GM23338 (cell line): ENCODE measurements around the gene AGPAT3. TPM values are rescaled to one million over a fixed set of nuclear protein-coding genes. Genes with fewer than 3 reads are reported as not detected.

Experiments
- ATAC-seq: fragments of 200-7000 bp; cut with Tn5 transposase; 3 replicates; pipeline ENCODE4 v1.9.1; 2020
- DNase-seq: peaks from one replicate; pipeline ENCODE4 v3.0.0-alpha.2; 2015; ENCODE audit warnings: low spot score
- H2AFZ ChIP-seq: fragments of 200-600 bp; sonication (generic); 2 replicates; pipeline ENCODE4 v1.8.0; 2016; ENCODE audit warnings: antibody characterized with exemption, mild to moderate bottlenecking, moderate library complexity
- H3F3A ChIP-seq: fragments of 200-600 bp; sonication (generic); replicated peaks from 2 replicates; pipeline ENCODE4 v1.8.0; 2017; ENCODE audit warnings: antibody characterized with exemption, mixed run types, low read depth
- H3K27ac ChIP-seq: fragments of 200-600 bp; sonication (generic); 2 replicates; pipeline ENCODE4 v1.6.1; 2016; ENCODE audit warnings: low read depth
- H3K27me3 ChIP-seq: fragments of 200-600 bp; sonication (generic); 2 replicates; pipeline ENCODE4 v1.8.0; 2016; ENCODE audit warnings: mild to moderate bottlenecking, mixed run types, moderate library complexity; ENCODE audit not compliant: insufficient read depth
- H3K36me3 ChIP-seq: fragments of 200-600 bp; sonication (generic); 2 replicates; pipeline ENCODE4 v1.8.0; 2016; ENCODE audit warnings: mild to moderate bottlenecking; ENCODE audit not compliant: insufficient read depth
- H3K4me1 ChIP-seq: fragments of 200-600 bp; sonication (generic); 2 replicates; pipeline ENCODE4 v1.8.0; 2016; ENCODE audit warnings: mild to moderate bottlenecking, moderate library complexity; ENCODE audit not compliant: insufficient read depth
- H3K4me2 ChIP-seq: fragments of 200-600 bp; sonication (generic); 2 replicates; pipeline ENCODE4 v1.7.1; 2017; ENCODE audit warnings: mixed run types
- H3K4me3 ChIP-seq: fragments of 200-600 bp; sonication (generic); 2 replicates; pipeline ENCODE4 v1.6.1; 2016; ENCODE audit warnings: mixed run types
- H3K79me2 ChIP-seq: fragments of 200-600 bp; sonication (generic); replicated peaks from 2 replicates; pipeline ENCODE4 v1.8.0; 2017; ENCODE audit warnings: mild to moderate bottlenecking; ENCODE audit not compliant: insufficient read depth
- H3K9me2 ChIP-seq: fragments of 200-600 bp; sonication (generic); 2 replicates; pipeline ENCODE4 v1.8.0; 2017; ENCODE audit not compliant: insufficient read depth
- H4K20me1 ChIP-seq: fragments of 200-600 bp; sonication (generic); replicated peaks from 2 replicates; pipeline ENCODE4 v1.8.0; 2017; ENCODE audit warnings: mild to moderate bottlenecking; ENCODE audit not compliant: insufficient read depth
- H3K27ac Mint-ChIP-seq: 2 replicates; pipeline ENCODE4 v1.8.0; 2020; ENCODE audit warnings: inconsistent platforms, mild to moderate bottlenecking, moderate library complexity, mixed read lengths
- H3K27me3 Mint-ChIP-seq: 3 replicates; pipeline ENCODE4 v1.8.0; 2022; ENCODE audit warnings: low read depth, mild to moderate bottlenecking, moderate library complexity, mixed read lengths, inconsistent platforms; ENCODE audit not compliant: insufficient read depth, poor library complexity
- H3K36me3 Mint-ChIP-seq: 3 replicates; pipeline ENCODE4 v1.8.0; 2021; ENCODE audit warnings: low read depth, mild to moderate bottlenecking, inconsistent platforms, moderate library complexity, mixed read lengths
- H3K4me1 Mint-ChIP-seq: 3 replicates; pipeline ENCODE4 v1.8.0; 2020; ENCODE audit warnings: mild to moderate bottlenecking, inconsistent platforms, mixed read lengths
- H3K4me3 Mint-ChIP-seq: 3 replicates; pipeline ENCODE4 v1.8.0; 2021; ENCODE audit warnings: moderate library complexity, mild to moderate bottlenecking, inconsistent platforms, mixed read lengths
- H3K9me3 Mint-ChIP-seq: 3 replicates; pipeline ENCODE4 v1.8.0; 2020; ENCODE audit warnings: moderate library complexity, mild to moderate bottlenecking, inconsistent platforms, mixed read lengths
- CREB1 ChIP-seq: fragments of 250-450 bp; sonication (Bioruptor Pico); IDR thresholded peaks from 2 replicates; pipeline ENCODE4 v1.5.0; 2020; ENCODE audit warnings: low read depth, mild to moderate bottlenecking, moderate library complexity
- EZH2 ChIP-seq: fragments of 200-600 bp; sonication (generic); IDR thresholded peaks from one replicate; pipeline ENCODE4 v1.8.0; 2017; ENCODE audit warnings: antibody characterized with exemption, mild to moderate bottlenecking, low read depth; ENCODE audit not compliant: unreplicated experiment
- EZH2phosphoT487 ChIP-seq: fragments of 200-600 bp; sonication (generic); IDR thresholded peaks from one replicate; pipeline ENCODE4 v1.8.1; 2018; ENCODE audit warnings: antibody characterized with exemption; ENCODE audit not compliant: unreplicated experiment
- JUNB ChIP-seq: IDR thresholded peaks from one replicate; pipeline ENCODE4 v1.6.1; 2016; ENCODE audit warnings: antibody characterized with exemption; ENCODE audit not compliant: unreplicated experiment
- NANOG ChIP-seq: IDR thresholded peaks from 2 replicates; pipeline ENCODE4 v1.6.1; 2016; ENCODE audit warnings: antibody characterized with exemption, borderline replicate concordance
- POLR2AphosphoS5 ChIP-seq: IDR thresholded peaks from 2 replicates; pipeline ENCODE4 v1.6.1; 2016; ENCODE audit warnings: antibody characterized with exemption, low read depth
- STAT1 ChIP-seq: IDR thresholded peaks from one replicate; pipeline ENCODE4 v1.6.1; 2016; ENCODE audit warnings: antibody characterized with exemption; ENCODE audit not compliant: unreplicated experiment
- ZNF114 ChIP-seq: fragments of 250-450 bp; sonication (Bioruptor Pico); IDR thresholded peaks from 2 replicates; pipeline ENCODE4 v1.5.0; 2020; ENCODE audit warnings: mild to moderate bottlenecking, moderate library complexity
- ZNF331 ChIP-seq: fragments of 250-450 bp; sonication (Bioruptor Pico); IDR thresholded peaks from 2 replicates; pipeline ENCODE4 v1.5.0; 2020; ENCODE audit warnings: low read depth, mild to moderate bottlenecking, moderate library complexity
- polyA plus RNA-seq: library from polyadenylated mRNA; unstranded; fragments of >200 nt; fragmentation: Nextera tagmentation; extraction: Ambion mirVana; gene quantifications from 2 replicates; pipeline ENCODE4 v1.2.1, GENCODE V29; 2016
- total RNA-seq: library from RNA; depleted of rRNA; stranded (reverse); fragments of >200 nt; shearing (Covaris generic); gene quantifications from 2 replicates; pipeline ENCODE4 v1.2.3, GENCODE V29; 2014
- TF ChIP-seq, protein P1 (sequence below): fragments of 250-450 bp; sonication (Bioruptor Pico); IDR thresholded peaks from 2 replicates; pipeline ENCODE4 v1.5.0; 2020; ENCODE audit warnings: mild to moderate bottlenecking, moderate library complexity
- TF ChIP-seq, protein P2 (sequence below): IDR thresholded peaks from one replicate; pipeline ENCODE4 v1.6.1; 2018; ENCODE audit warnings: antibody characterized with exemption; ENCODE audit not compliant: unreplicated experiment
- TF ChIP-seq, protein P3 (sequence below): IDR thresholded peaks from 2 replicates; pipeline ENCODE4 v1.6.1; 2016; ENCODE audit warnings: antibody characterized with exemption
- TF ChIP-seq, protein P4 (sequence below), 2 experiments: fragments of 200-600 bp in 1 of 2; sonication (generic) in 1 of 2; conservative IDR thresholded peaks; 2 replicates each; pipeline versions ENCODE4 v1.5.1 to v1.6.1; 2016 to 2017; ENCODE audit warnings: antibody characterized with exemption in 2 of 2, low read depth in 2 of 2, mild to moderate bottlenecking in 2 of 2, moderate library complexity in 1 of 2

The AGPAT3 gene
- total and polyA plus RNA-seq, 2 experiments from 2014 or later, result 2.1 to 6.1 TPM

DNA sequence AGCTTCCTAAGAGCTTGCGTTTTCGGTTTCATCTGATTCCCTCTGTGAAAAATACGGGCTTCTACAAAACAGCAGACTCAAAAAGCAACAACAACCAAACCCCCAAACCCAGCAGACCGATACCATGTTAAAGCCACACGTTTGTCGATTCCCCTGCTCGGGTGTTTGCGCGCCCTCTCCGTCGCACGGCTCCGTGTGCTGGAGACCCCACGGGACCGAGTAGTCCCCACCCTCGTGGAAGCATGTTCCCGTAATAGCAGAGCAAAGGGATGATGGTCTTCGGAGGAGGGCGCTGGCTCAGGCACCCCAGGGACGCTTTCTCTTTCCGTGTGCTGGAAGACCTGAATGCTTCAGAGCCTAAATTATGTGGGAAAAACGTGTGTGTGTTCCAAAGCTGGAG lies 42.7 kb downstream of the AGPAT3 start:
- H2AFZ ChIP-seq, result no peak overlapping the region
- H4K20me1 ChIP-seq, result no peaks in the 10 kb centered on the region
- Mint-ChIP-seq H3K36me3 (no peaks in the 10 kb centered on the region), H3K27ac (no peak overlapping the region), H3K27me3 (peaks cover 5% of the 10 kb centered on the region), H3K4me3 (no peak overlapping the region), H3K9me3 (no peaks in the 10 kb centered on the region), H3K4me1 (no peaks in the 10 kb centered on the region; the same call in 1 of the 3 replicates)
- H3K36me3 ChIP-seq, result no peaks in the 10 kb centered on the region
- H3K4me2 ChIP-seq, result no peak overlapping the region
- no peak for TF ChIP-seq NANOG
- TF ChIP-seq, protein P1, sequence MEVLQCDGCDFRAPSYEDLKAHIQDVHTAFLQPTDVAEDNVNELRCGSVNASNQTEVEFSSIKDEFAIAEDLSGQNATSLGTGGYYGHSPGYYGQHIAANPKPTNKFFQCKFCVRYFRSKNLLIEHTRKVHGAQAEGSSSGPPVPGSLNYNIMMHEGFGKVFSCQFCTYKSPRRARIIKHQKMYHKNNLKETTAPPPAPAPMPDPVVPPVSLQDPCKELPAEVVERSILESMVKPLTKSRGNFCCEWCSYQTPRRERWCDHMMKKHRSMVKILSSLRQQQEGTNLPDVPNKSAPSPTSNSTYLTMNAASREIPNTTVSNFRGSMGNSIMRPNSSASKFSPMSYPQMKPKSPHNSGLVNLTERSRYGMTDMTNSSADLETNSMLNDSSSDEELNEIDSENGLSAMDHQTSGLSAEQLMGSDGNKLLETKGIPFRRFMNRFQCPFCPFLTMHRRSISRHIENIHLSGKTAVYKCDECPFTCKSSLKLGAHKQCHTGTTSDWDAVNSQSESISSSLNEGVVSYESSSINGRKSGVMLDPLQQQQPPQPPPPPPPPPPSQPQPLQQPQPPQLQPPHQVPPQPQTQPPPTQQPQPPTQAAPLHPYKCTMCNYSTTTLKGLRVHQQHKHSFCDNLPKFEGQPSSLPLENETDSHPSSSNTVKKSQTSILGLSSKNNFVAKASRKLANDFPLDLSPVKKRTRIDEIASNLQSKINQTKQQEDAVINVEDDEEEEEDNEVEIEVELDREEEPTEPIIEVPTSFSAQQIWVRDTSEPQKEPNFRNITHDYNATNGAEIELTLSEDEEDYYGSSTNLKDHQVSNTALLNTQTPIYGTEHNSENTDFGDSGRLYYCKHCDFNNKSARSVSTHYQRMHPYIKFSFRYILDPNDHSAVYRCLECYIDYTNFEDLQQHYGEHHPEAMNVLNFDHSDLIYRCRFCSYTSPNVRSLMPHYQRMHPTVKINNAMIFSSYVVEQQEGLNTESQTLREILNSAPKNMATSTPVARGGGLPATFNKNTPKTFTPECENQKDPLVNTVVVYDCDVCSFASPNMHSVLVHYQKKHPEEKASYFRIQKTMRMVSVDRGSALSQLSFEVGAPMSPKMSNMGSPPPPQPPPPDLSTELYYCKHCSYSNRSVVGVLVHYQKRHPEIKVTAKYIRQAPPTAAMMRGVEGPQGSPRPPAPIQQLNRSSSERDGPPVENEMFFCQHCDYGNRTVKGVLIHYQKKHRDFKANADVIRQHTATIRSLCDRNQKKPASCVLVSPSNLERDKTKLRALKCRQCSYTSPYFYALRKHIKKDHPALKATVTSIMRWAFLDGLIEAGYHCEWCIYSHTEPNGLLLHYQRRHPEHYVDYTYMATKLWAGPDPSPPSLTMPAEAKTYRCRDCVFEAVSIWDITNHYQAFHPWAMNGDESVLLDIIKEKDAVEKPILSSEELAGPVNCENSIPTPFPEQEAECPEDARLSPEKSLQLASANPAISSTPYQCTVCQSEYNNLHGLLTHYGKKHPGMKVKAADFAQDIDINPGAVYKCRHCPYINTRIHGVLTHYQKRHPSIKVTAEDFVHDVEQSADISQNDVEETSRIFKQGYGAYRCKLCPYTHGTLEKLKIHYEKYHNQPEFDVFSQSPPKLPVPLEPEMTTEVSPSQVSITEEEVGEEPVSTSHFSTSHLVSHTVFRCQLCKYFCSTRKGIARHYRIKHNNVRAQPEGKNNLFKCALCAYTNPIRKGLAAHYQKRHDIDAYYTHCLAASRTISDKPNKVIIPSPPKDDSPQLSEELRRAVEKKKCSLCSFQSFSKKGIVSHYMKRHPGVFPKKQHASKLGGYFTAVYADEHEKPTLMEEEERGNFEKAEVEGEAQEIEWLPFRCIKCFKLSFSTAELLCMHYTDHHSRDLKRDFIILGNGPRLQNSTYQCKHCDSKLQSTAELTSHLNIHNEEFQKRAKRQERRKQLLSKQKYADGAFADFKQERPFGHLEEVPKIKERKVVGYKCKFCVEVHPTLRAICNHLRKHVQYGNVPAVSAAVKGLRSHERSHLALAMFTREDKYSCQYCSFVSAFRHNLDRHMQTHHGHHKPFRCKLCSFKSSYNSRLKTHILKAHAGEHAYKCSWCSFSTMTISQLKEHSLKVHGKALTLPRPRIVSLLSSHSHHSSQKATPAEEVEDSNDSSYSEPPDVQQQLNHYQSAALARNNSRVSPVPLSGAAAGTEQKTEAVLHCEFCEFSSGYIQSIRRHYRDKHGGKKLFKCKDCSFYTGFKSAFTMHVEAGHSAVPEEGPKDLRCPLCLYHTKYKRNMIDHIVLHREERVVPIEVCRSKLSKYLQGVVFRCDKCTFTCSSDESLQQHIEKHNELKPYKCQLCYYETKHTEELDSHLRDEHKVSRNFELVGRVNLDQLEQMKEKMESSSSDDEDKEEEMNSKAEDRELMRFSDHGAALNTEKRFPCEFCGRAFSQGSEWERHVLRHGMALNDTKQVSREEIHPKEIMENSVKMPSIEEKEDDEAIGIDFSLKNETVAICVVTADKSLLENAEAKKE (CRISPR knock-in tag), result no peak
- no peak for TF ChIP-seq ZNF114 (CRISPR knock-in tag)
- TF ChIP-seq, protein P2, sequence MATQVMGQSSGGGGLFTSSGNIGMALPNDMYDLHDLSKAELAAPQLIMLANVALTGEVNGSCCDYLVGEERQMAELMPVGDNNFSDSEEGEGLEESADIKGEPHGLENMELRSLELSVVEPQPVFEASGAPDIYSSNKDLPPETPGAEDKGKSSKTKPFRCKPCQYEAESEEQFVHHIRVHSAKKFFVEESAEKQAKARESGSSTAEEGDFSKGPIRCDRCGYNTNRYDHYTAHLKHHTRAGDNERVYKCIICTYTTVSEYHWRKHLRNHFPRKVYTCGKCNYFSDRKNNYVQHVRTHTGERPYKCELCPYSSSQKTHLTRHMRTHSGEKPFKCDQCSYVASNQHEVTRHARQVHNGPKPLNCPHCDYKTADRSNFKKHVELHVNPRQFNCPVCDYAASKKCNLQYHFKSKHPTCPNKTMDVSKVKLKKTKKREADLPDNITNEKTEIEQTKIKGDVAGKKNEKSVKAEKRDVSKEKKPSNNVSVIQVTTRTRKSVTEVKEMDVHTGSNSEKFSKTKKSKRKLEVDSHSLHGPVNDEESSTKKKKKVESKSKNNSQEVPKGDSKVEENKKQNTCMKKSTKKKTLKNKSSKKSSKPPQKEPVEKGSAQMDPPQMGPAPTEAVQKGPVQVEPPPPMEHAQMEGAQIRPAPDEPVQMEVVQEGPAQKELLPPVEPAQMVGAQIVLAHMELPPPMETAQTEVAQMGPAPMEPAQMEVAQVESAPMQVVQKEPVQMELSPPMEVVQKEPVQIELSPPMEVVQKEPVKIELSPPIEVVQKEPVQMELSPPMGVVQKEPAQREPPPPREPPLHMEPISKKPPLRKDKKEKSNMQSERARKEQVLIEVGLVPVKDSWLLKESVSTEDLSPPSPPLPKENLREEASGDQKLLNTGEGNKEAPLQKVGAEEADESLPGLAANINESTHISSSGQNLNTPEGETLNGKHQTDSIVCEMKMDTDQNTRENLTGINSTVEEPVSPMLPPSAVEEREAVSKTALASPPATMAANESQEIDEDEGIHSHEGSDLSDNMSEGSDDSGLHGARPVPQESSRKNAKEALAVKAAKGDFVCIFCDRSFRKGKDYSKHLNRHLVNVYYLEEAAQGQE, result no peak
- no peak for TF ChIP-seq JUNB
- TF ChIP-seq, protein P3, sequence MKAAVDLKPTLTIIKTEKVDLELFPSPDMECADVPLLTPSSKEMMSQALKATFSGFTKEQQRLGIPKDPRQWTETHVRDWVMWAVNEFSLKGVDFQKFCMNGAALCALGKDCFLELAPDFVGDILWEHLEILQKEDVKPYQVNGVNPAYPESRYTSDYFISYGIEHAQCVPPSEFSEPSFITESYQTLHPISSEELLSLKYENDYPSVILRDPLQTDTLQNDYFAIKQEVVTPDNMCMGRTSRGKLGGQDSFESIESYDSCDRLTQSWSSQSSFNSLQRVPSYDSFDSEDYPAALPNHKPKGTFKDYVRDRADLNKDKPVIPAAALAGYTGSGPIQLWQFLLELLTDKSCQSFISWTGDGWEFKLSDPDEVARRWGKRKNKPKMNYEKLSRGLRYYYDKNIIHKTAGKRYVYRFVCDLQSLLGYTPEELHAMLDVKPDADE, result no peak
- no peak for TF ChIP-seq CREB1 (CRISPR knock-in tag)
- TF ChIP-seq STAT1, result no peak
- TF ChIP-seq, protein P4, sequence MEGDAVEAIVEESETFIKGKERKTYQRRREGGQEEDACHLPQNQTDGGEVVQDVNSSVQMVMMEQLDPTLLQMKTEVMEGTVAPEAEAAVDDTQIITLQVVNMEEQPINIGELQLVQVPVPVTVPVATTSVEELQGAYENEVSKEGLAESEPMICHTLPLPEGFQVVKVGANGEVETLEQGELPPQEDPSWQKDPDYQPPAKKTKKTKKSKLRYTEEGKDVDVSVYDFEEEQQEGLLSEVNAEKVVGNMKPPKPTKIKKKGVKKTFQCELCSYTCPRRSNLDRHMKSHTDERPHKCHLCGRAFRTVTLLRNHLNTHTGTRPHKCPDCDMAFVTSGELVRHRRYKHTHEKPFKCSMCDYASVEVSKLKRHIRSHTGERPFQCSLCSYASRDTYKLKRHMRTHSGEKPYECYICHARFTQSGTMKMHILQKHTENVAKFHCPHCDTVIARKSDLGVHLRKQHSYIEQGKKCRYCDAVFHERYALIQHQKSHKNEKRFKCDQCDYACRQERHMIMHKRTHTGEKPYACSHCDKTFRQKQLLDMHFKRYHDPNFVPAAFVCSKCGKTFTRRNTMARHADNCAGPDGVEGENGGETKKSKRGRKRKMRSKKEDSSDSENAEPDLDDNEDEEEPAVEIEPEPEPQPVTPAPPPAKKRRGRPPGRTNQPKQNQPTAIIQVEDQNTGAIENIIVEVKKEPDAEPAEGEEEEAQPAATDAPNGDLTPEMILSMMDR (conservative IDR thresholded peaks at IDR 0.05; ENCODE audit: low read depth in 2 of 2), result no peak
- no peak for TF ChIP-seq EZH2
- no peak for TF ChIP-seq EZH2phosphoT487
- no peak for TF ChIP-seq ZNF331 (CRISPR knock-in tag)
- no peak for TF ChIP-seq POLR2AphosphoS5
- H3K27me3 ChIP-seq, result no peaks in the 10 kb centered on the region
- no peak for ATAC-seq
- H3K9me2 ChIP-seq, result no peaks in the 10 kb centered on the region
- no peaks in the 10 kb centered on the region for H3K4me1 ChIP-seq
- H3K79me2 ChIP-seq, result no peaks in the 10 kb centered on the region
- H3K27ac ChIP-seq, result no peak overlapping the region
- no peak for DNase-seq
- H3F3A ChIP-seq, result no peaks in the 10 kb centered on the region
- no peak overlapping the region for H3K4me3 ChIP-seq
